ENCODE measurements around the gene ARHGAP22.

Gene ARHGAP22

DNA sequence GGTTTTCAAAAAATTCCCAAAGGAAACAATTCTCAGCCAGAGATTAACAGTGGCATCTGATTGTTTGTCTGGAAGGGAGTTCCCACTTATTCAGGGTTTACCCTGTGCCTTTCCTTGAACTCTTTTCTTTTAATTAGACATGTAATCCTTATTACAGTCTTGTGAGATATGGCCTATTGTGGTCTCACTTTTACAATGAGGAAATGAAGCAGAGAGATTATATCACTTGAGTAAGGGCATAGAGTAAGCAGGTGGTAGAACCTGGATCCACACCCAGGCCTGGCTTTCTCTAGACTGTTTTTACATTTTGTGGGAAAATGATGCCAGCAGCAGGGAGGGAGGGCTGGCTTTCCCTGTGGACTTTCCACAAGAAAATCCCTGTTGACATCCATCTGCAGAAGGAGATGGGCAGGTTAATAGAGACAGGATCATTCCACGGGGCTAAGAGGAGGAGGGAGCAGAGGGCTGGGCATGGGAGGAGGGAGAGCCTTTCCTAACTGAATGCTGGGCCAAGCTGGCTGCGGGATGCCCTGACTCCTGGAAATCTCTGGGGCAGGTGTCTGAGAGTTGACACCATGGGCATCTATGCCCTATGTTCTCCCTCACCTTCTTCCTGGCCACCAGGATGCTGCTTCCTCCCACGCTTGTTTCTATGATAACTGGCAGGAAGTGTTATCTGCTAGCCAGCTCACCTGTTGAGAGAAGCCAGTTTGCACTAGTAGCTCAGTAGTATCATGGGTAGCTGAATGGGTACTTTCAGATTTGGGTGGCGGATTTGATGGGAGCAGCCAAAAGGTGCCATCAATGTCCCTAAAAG, 28.7 kb upstream of the ARHGAP22 start:
- DNase-seq (ENCODE audit: low spot score): no peak

GRCh38 chr10:48632166-48632565, 27.3 kb upstream of the ARHGAP22 start:
- no peak for DNase-seq (ENCODE audit: low spot score)

DNA sequence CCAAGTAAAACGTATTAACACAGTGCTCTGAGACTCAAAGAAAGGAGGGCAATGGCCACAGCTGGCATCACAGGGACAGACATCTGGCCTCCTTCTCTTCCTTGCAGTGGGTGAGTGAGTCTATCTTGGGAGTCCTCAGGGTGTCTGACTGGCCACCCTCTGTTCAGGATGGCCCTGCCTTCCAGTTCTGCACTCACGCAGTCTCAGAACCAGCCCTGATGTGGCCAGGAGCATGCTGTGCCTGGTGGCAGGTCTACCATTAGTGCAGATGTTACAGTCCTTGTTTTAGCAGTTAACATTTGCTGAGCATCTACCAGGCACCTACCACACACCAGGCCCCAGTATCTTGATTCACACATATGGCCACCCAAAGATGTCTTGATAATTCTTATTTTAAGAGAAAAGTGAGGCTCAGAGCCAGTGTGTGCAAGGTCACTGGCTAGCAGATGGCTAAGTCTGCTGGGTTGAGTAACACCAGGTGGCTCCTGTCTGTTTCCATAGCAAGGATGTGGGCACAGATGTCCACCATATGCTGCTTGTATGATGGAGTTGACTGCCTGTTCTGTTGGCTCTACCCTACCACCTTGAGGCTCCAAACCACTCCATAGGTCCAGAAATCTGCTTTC, 23.2 kb upstream of the ARHGAP22 start:
- DNase-seq (ENCODE audit: low spot score): no peak

GRCh38 chr10:48626986-48627731, 22.3 kb upstream of the ARHGAP22 start:
- no peak for DNase-seq (ENCODE audit: low spot score)

DNA sequence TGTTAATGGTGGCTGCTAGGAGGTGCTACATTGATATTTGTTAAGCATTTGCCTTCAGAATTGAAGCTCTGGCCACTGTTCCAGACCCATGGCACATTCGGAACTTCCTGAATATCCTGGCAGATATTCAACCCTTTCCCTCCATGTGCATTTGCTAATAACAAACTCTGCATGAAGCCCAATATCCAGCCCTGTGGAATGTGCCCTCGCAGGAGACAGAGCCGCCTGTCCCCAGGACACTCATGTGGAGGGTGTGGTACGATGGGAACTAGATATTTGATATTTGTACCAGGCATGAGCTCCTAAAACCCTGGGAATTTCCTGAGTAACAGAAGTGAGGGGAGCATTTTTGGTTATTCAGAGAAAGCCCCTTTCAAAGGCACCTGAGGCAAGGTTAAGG, 21.6 kb upstream of the ARHGAP22 start:
- DNase-seq (ENCODE audit: low spot score): no peak

DNA sequence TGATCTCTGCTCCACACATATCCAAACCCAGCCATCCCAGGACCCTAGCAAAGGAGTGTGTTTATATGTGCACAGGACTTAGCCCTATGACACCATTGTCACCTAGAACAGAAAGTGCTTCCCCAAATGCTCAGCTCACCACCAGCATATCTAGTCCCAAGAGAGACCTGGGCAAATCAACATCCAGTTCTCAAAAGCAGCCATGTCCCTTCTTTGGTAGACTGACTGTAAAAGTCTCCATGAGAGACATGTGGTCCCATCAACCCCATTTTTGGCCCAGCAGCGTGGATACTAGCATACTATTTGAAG, 20.9 kb upstream of the ARHGAP22 start:
- no peak for DNase-seq (ENCODE audit: low spot score)

DNA sequence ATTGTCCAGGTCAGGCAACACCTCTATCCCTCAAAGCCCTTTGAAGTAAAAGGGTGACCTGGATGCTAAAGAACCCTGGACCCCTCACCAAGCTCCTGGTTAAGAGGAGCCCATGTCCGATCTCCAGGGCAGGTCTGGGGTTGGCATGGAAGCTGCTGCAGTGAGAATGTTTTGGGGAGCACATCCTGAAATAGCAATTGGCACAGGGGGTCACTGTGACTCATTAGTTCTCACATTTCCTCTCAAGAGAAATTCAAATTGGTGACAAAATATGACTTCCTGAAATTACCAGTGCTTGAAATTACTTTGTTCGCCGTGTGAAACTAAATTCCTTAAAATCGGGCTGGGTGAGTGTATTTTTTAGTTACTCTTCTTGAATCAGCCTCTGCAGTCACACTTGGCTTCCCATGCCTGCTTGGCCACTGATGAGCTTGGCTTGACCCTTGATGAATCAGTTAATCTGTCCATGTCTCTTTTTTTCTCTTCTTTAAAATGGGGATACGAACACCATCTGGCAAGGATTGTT, 18.8 kb upstream of the ARHGAP22 start:
- DNase-seq (ENCODE audit: low spot score): no peak

GRCh38 chr10:48623009-48623408, 18.1 kb upstream of the ARHGAP22 start:
- no peak for DNase-seq (ENCODE audit: low spot score)

DNA sequence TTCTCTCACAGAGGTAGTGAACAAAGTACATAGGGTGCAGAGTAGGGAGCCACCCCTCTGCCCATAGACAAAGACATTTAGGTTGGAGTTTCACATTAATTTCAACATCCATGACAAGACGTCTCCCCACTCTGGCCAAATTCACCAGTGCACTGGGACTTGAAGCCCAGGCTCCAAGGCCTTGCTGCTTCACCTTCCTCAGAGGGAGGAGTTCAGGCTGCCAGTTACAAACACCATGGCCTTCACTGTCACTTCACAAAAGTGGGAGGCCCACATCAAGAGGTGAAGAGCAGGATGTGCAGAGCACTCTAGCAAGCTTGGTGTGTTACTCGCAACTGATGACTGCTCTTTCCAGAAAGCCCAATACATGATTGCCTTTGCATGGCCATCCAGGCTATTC, 15.8 kb upstream of the ARHGAP22 start:
- DNase-seq (ENCODE audit: low spot score): no peak

DNA sequence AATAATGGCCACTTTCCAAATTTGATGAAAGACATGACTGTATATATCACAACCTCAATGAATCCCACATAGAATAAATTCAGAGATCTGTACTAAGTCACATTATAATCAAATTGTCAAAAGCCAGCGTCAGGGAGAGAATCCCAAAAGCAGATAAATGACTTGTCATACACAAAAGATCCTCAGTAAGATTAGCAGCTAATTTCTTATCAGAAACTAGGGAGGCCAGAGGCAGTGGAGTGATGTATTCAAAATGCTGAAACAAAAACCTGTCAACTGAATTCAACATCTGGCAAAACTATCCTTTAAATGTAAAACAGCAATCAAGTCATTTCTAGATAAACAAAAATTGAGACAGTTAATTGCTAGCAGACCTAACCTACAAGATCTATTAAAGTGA, 11.6 kb upstream of the ARHGAP22 start:
- DNase-seq (ENCODE audit: low spot score): no peak

DNA sequence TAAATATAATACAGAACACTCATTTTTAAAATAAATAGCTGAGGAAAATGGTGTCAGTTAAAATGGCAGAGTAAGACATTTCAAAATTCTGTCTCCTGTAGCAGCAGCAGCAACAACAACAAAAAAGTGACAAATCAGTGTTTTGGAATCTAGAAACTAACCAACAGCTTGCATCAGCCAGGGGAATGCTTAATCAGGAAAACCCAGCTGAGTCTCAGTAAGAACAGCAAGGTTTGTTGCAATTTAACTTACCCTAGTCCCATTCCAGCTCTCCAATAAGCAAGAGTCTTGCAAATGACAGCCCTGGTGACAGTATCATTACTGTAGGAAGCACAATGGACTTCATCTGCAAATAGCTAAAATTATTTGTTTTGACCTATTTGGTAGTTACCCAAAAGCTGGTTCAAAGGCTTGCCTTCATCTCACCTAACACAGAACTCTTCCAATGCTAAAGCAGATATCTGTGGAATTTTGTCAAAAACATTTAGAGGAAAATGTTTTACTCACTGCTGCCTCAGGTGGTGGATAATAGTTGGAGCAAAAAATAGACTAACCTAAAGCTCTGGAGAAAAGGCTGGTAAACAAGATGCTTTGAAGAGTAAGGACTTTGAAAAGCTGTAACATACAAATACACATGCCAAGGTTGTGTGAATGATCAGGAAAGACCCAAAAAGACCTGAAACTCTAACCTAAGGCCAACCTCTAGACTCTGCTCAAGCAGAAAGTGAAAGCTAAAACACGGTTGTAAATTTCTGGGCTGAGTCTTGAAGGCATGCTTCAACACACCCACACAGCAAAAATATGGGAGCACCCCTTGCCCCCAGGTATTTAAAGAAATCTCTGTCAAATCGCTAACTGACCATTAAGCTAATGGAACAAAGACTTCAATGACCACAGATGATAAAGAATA, 9.9 kb upstream of the ARHGAP22 start:
- DNase-seq (ENCODE audit: low spot score): no peak

GRCh38 chr10:48613016-48613415, 8.1 kb upstream of the ARHGAP22 start:
- no peak for DNase-seq (ENCODE audit: low spot score)

DNA sequence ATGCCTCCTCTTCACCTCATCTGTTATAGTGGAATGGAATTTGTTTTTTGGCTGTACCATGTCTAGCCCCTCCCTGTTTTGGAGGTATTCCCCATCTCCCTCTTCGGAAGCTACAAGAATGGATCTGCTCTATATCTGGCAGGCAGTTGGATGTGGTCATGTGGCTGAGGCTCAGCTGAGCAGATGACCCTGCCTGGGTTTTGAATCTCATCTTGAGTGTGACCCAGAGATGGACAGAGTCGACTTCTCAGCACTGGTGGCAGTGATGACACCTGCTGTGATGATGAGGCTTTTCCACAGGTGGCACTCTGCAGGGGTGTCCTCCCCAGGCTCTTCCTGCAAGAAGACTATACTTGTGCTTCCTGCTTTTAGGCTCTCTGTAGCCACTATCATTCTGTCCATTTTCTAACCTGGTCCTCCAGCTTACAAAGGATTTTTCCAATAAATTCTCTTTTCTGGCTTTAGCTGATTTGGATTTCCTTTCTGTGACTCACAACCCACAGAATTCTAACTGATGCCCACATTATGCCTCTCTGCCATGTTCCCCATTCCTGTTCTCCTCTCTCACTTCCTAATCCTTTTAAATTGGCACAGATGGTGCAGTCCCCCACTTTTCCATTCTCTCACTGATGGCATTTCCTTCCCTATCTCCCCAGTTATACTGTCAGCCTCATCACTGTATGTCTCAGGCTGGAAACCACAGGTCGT, 7.5 kb upstream of the ARHGAP22 start:
- no peak for DNase-seq (ENCODE audit: low spot score)

DNA sequence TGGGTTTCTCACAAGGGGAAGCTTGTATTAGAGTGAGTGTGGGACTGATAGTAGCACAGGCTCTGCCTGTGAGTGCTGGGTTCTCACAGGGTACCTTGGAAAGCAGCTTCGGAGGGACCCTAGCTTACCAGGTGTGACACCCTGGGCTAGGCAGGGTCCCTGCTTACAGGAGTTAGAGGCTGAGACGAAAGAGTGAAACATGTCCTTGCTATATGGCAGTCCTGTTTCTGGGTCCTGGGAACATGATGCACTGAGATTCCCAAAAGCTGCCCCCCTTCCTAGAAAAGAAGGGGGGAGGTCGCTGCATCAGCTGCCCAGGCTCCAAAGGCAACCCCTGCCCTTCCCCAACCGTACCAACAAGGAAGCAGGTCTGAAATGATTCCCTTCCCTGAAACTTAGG, 6.3 kb upstream of the ARHGAP22 start:
- DNase-seq (ENCODE audit: low spot score): no peak

DNA sequence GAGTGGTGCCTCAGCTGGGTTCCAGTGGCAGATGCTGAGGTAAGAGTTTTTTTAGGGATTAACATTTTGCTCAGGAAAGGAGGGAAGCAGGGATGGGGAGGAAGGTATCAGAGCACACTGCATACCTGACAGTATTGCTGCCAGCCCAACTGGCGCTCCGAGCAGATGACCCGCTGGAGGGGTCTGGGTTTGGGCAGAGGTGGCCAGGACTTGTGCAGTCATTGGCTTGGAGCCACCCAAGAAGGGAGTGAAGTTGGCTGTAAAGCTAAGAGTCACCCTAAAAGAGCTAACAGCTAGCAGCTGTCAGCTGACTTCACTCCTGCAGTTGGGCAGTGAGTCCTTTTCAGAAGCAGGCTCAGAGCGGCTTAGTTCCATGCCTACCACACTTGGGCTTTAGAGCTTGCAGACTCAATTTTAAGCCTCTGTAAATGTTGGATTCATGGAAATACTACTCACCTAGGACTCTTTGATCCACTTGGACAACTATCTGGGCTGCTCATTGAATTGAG, 5.8 kb upstream of the ARHGAP22 start:
- no peak for DNase-seq (ENCODE audit: low spot score)

- DNase-seq (ENCODE audit: low spot score): no peak
Measured at GRCh38 chr10:48609899-48610584, 5.2 kb upstream of the ARHGAP22 start.

- no peak for DNase-seq (ENCODE audit: low spot score)
Measured at GRCh38 chr10:48609441-48609840, 4.6 kb upstream of the ARHGAP22 start.

- no peak for DNase-seq (ENCODE audit: low spot score)
Measured at GRCh38 chr10:48608976-48609375, 4.1 kb upstream of the ARHGAP22 start.

DNA sequence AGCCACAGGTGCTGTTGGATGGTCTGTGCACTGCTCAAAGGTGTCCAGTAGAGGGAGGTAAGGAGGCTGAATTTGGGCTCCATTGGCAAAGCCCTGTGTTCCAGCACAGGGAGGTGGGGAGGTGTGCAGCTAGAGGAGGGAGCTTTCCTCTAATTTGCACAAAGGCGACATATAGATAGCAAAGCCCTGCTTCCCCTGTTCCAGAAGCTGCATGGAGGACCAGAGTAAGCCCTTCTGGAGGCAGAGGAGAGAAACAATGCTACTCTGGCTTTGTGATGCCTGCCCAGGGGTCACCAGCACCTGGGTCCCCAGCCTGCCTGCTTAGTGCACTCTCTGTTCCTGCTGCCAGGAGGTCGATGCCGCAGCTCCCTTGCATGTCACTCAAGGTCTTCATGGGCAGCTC, 3.4 kb upstream of the ARHGAP22 start:
- peak; percentile 14 for DNase-seq (ENCODE audit: low spot score)
